ENCODE results near the gene UGT3A1.

GRCh38 chr5:35971186-35971877 is 19.9 kb downstream of the UGT3A1 start:
- TF ChIP-seq EZH2phosphoT487 (IDR thresholded peaks at IDR 0.05; ENCODE audit: borderline replicate concordance, low read depth, low read length): no peak
- TF ChIP-seq CTCF (conservative IDR thresholded peaks at IDR 0.05; ENCODE audit: low read length): no peak

All from OCI-LY7 (cell line).